Loucy (cell line): Measurements from ENCODE around the gene DYNLT2.

Source experiments
- EZH2phosphoT487 ChIP-seq: fragments of 200-600 bp; IDR thresholded peaks from 2 replicates; pipeline ENCODE4 v1.6.1; 2018; ENCODE audit warnings: antibody characterized with exemption, mild to moderate bottlenecking, moderate library complexity, borderline replicate concordance
- TF ChIP-seq, protein P1 (sequence below): fragments of 200-600 bp; sonication (generic); conservative IDR thresholded peaks from 2 replicates; pipeline ENCODE4 v1.5.1; 2014; ENCODE audit warnings: mild to moderate bottlenecking, antibody characterized with exemption, low read length

DNA sequence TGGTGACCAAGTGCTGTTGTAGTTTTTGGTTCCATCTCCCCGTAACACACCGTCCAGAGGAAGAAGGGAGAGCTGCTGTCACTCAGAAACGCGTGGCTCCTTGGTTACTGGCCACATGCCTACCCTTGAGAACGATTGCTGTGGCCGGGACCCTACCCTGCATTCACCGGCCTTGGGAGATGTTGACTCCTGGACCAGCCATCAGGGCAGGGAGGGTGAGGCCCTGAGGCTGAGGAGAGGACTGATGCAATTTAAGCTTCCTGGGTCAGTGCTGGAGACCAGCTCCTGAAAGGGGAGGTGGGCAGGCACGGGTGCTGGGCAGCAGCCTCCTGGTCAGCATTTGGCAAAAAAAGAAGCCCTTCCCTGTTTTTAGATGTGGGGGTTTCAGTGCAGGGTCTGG, 31.6 kb upstream of the DYNLT2 start:
- TF ChIP-seq, protein P1, sequence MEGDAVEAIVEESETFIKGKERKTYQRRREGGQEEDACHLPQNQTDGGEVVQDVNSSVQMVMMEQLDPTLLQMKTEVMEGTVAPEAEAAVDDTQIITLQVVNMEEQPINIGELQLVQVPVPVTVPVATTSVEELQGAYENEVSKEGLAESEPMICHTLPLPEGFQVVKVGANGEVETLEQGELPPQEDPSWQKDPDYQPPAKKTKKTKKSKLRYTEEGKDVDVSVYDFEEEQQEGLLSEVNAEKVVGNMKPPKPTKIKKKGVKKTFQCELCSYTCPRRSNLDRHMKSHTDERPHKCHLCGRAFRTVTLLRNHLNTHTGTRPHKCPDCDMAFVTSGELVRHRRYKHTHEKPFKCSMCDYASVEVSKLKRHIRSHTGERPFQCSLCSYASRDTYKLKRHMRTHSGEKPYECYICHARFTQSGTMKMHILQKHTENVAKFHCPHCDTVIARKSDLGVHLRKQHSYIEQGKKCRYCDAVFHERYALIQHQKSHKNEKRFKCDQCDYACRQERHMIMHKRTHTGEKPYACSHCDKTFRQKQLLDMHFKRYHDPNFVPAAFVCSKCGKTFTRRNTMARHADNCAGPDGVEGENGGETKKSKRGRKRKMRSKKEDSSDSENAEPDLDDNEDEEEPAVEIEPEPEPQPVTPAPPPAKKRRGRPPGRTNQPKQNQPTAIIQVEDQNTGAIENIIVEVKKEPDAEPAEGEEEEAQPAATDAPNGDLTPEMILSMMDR = no peak
- TF ChIP-seq EZH2phosphoT487 = no peak
